Cardiac muscle cell (in vitro differentiated cells and primary cell): Measurements from ENCODE around the gene ATP2B1. TPM values are rescaled to one million over a fixed set of nuclear protein-coding genes. Genes with fewer than 3 reads are reported as not detected.

Source experiments
- DNase-seq, 2 donors: peaks; one replicate each; pipeline versions ENCODE4 v3.0.0 to v3.0.0-alpha.2; 2010 to 2017; ENCODE audit warnings: low read depth in 1 of 2, low spot score in 1 of 2
- H3K27ac ChIP-seq: fragments of 200-600 bp; sonication (generic); 2 replicates; pipeline ENCODE4 v1.5.1; 2016
- H3K27me3 ChIP-seq: fragments of 200-600 bp; sonication (generic); 2 replicates; pipeline ENCODE4 v1.6.0; 2016; ENCODE audit warnings: control low read depth
- H3K36me3 ChIP-seq: fragments of 200-600 bp; sonication (generic); 2 replicates; pipeline ENCODE4 v1.5.1; 2016; ENCODE audit warnings: control low read depth
- H3K4me1 ChIP-seq: fragments of 200-600 bp; sonication (generic); 2 replicates; pipeline ENCODE4 v1.8.1; 2017; ENCODE audit warnings: low read depth, mild to moderate bottlenecking, mixed run types
- H3K4me3 ChIP-seq: fragments of 200-600 bp; sonication (generic); 2 replicates; pipeline ENCODE4 v1.5.1; 2016; ENCODE audit warnings: mild to moderate bottlenecking
- H3K9me3 ChIP-seq: fragments of 200-600 bp; sonication (generic); 2 replicates; pipeline ENCODE4 v1.5.1; 2017; ENCODE audit warnings: low read depth, mild to moderate bottlenecking, control low read depth
- CTCF ChIP-seq: IDR thresholded peaks from 2 replicates; pipeline ENCODE4 v1.5.1; 2012; ENCODE audit warnings: low read depth, mild to moderate bottlenecking, low read length
- polyA plus RNA-seq: library from polyadenylated mRNA; unstranded; fragments of >200 nt; fragmentation: Nextera tagmentation; extraction: Ambion mirVana; gene quantifications from 2 replicates; pipeline ENCODE4 v1.2.1, GENCODE V29; 2016
- total RNA-seq: library from RNA; depleted of rRNA; stranded (reverse); fragments of >200 nt; gene quantifications from 2 replicates; pipeline ENCODE4 v1.2.3, GENCODE V29; 2016

Gene ATP2B1
- total and polyA plus RNA-seq, 2 experiments from 2014 or later, result 29.0 to 41.5 TPM

- TF ChIP-seq CTCF, result no peak
- Histone ChIP-seq H3K4me3 (no peak overlapping the region), H3K27ac (no peak overlapping the region), H3K27me3 (no peaks in the 10 kb centered on the region), H3K9me3 (no peaks in the 10 kb centered on the region), H3K36me3 (no peaks in the 10 kb centered on the region), H3K4me1 (peaks cover 43% of the 10 kb centered on the region)
- DNase-seq, result peak in 1 of 2 donors; percentile 33
Observed at GRCh38 chr12:89663577-89664357, 44.9 kb downstream of the ATP2B1 start.

GRCh38 chr12:89662623-89663022 is 46.0 kb downstream of the ATP2B1 start:
- Histone ChIP-seq H3K4me1 (peaks cover 46% of the 10 kb centered on the region), H3K4me3 (no peak overlapping the region), H3K27ac (no peak overlapping the region), H3K27me3 (no peaks in the 10 kb centered on the region), H3K36me3 (no peaks in the 10 kb centered on the region), H3K9me3 (no peaks in the 10 kb centered on the region)
- peak; percentile 21 to 38 for DNase-seq
- TF ChIP-seq CTCF, result no peak

- H3K9me3 ChIP-seq, result no peaks in the 10 kb centered on the region
- H3K27ac ChIP-seq, result no peak overlapping the region
- H3K36me3 ChIP-seq, result no peaks in the 10 kb centered on the region
- DNase-seq, result no peak
- no peaks in the 10 kb centered on the region for H3K27me3 ChIP-seq
- H3K4me3 ChIP-seq, result no peak overlapping the region
- TF ChIP-seq CTCF, result no peak
- H3K4me1 ChIP-seq, result peaks cover 46% of the 10 kb centered on the region
Observed at GRCh38 chr12:89661706-89662330, 46.8 kb downstream of the ATP2B1 start.

GRCh38 chr12:89657739-89658138 is 50.9 kb downstream of the ATP2B1 start:
- Histone ChIP-seq H3K27ac (no peak overlapping the region), H3K36me3 (no peaks in the 10 kb centered on the region), H3K4me3 (no peak overlapping the region), H3K4me1 (peaks cover 16% of the 10 kb centered on the region), H3K9me3 (no peaks in the 10 kb centered on the region), H3K27me3 (no peaks in the 10 kb centered on the region)
- TF ChIP-seq CTCF, result no peak
- no peak for DNase-seq

GRCh38 chr12:89657066-89657465 is 51.6 kb downstream of the ATP2B1 start:
- H3K9me3 ChIP-seq, result no peaks in the 10 kb centered on the region
- no peak overlapping the region for H3K4me3 ChIP-seq
- no peak overlapping the region for H3K27ac ChIP-seq
- H3K27me3 ChIP-seq, result no peaks in the 10 kb centered on the region
- H3K4me1 ChIP-seq, result peaks cover 12% of the 10 kb centered on the region
- TF ChIP-seq CTCF, result no peak
- H3K36me3 ChIP-seq, result no peaks in the 10 kb centered on the region
- no peak for DNase-seq
